Mononuclear cell (primary cell): ENCODE measurements around the gene AUTS2. TPM values are rescaled to one million over a fixed set of nuclear protein-coding genes. Genes with fewer than 3 reads are reported as not detected.

ENCODE experiments used
- H3K27me3 ChIP-seq: 2 replicates; pipeline ENCODE4 v1.6.0; 2011; ENCODE audit warnings: low read length, control low read depth; ENCODE audit not compliant: insufficient read depth
- H3K4me1 ChIP-seq: 2 replicates; pipeline ENCODE4 v1.5.1; 2011; ENCODE audit warnings: mild to moderate bottlenecking, low read length, control low read depth; ENCODE audit not compliant: insufficient read depth
- H3K4me3 ChIP-seq: 2 replicates; pipeline ENCODE4 v1.5.1; 2011; ENCODE audit warnings: mild to moderate bottlenecking, low read length, moderate library complexity
- H3K9me3 ChIP-seq: 2 replicates; pipeline ENCODE4 v1.5.1; 2011; ENCODE audit warnings: low read depth, mild to moderate bottlenecking, control low read depth, low read length
- total RNA-seq: library from RNA; depleted of rRNA; stranded (reverse); fragments of >200 nt; gene quantifications from one replicate; pipeline ENCODE4 v1.2.3, GENCODE V29; 2012

AUTS2 gene
- total RNA-seq, 1 donor, result 16.5 TPM

- H3K27me3 ChIP-seq, result no peaks in the 10 kb centered on the region
- no peak overlapping the region for H3K4me3 ChIP-seq
- no peaks in the 10 kb centered on the region for H3K9me3 ChIP-seq
- peaks cover 6% of the 10 kb centered on the region for H3K4me1 ChIP-seq
Measured at GRCh38 chr7:69673074-69673473, 74.8 kb downstream of the AUTS2 start.

GRCh38 chr7:69674701-69675182 is 76.5 kb downstream of the AUTS2 start:
- no peaks in the 10 kb centered on the region for H3K27me3 ChIP-seq
- peaks cover 6% of the 10 kb centered on the region for H3K4me1 ChIP-seq
- no peak overlapping the region for H3K4me3 ChIP-seq
- no peaks in the 10 kb centered on the region for H3K9me3 ChIP-seq

GRCh38 chr7:69676247-69676646 is 78.0 kb downstream of the AUTS2 start:
- no peaks in the 10 kb centered on the region for H3K4me1 ChIP-seq

GRCh38 chr7:69677054-69677852 is 79.0 kb downstream of the AUTS2 start:
- Histone ChIP-seq H3K4me1 (no peaks in the 10 kb centered on the region), H3K4me3 (no peak overlapping the region), H3K27me3 (no peaks in the 10 kb centered on the region), H3K9me3 (no peaks in the 10 kb centered on the region)

More at GRCh38 chr7:69676247-69676646, 78.0 kb downstream of the AUTS2 start:
- Histone ChIP-seq H3K27me3 (no peaks in the 10 kb centered on the region), H3K4me3 (no peak overlapping the region), H3K9me3 (no peaks in the 10 kb centered on the region)

GRCh38 chr7:69677881-69678493 is 79.7 kb downstream of the AUTS2 start:
- no peak overlapping the region for H3K4me3 ChIP-seq
- H3K9me3 ChIP-seq, result no peaks in the 10 kb centered on the region
- H3K4me1 ChIP-seq, result no peaks in the 10 kb centered on the region
- no peaks in the 10 kb centered on the region for H3K27me3 ChIP-seq

GRCh38 chr7:69678494-69679187 is 80.4 kb downstream of the AUTS2 start:
- Histone ChIP-seq H3K4me1 (no peaks in the 10 kb centered on the region), H3K4me3 (no peak overlapping the region), H3K9me3 (no peaks in the 10 kb centered on the region), H3K27me3 (no peaks in the 10 kb centered on the region)

GRCh38 chr7:69681181-69681580 is 82.9 kb downstream of the AUTS2 start:
- no peak overlapping the region for H3K4me3 ChIP-seq
- no peaks in the 10 kb centered on the region for H3K4me1 ChIP-seq
- no peaks in the 10 kb centered on the region for H3K27me3 ChIP-seq
- no peaks in the 10 kb centered on the region for H3K9me3 ChIP-seq

- H3K4me3 ChIP-seq, result no peak overlapping the region
- H3K9me3 ChIP-seq, result no peaks in the 10 kb centered on the region
- no peaks in the 10 kb centered on the region for H3K27me3 ChIP-seq
Measured at GRCh38 chr7:69682518-69682917, 84.2 kb downstream of the AUTS2 start.

GRCh38 chr7:69683002-69683401 is 84.7 kb downstream of the AUTS2 start:
- Histone ChIP-seq H3K27me3 (no peaks in the 10 kb centered on the region), H3K9me3 (no peaks in the 10 kb centered on the region), H3K4me1 (no peaks in the 10 kb centered on the region), H3K4me3 (no peak overlapping the region)

More at GRCh38 chr7:69682518-69682917, 84.2 kb downstream of the AUTS2 start:
- no peaks in the 10 kb centered on the region for H3K4me1 ChIP-seq

GRCh38 chr7:69684369-69685292 is 86.4 kb downstream of the AUTS2 start:
- Histone ChIP-seq H3K27me3 (no peaks in the 10 kb centered on the region), H3K4me1 (no peaks in the 10 kb centered on the region), H3K4me3 (no peak overlapping the region), H3K9me3 (no peaks in the 10 kb centered on the region)

GRCh38 chr7:69685293-69685631 is 87.0 kb downstream of the AUTS2 start:
- Histone ChIP-seq H3K9me3 (no peaks in the 10 kb centered on the region), H3K4me3 (no peak overlapping the region), H3K4me1 (no peaks in the 10 kb centered on the region), H3K27me3 (no peaks in the 10 kb centered on the region)

- Histone ChIP-seq H3K4me1 (no peaks in the 10 kb centered on the region), H3K27me3 (no peaks in the 10 kb centered on the region), H3K4me3 (no peak overlapping the region)
Measured at GRCh38 chr7:69686366-69686765, 88.1 kb downstream of the AUTS2 start.

GRCh38 chr7:69687739-69688433 is 89.6 kb downstream of the AUTS2 start:
- Histone ChIP-seq H3K9me3 (no peaks in the 10 kb centered on the region), H3K4me3 (no peak overlapping the region), H3K4me1 (no peaks in the 10 kb centered on the region), H3K27me3 (no peaks in the 10 kb centered on the region)

More at GRCh38 chr7:69686366-69686765, 88.1 kb downstream of the AUTS2 start:
- no peaks in the 10 kb centered on the region for H3K9me3 ChIP-seq

GRCh38 chr7:69690329-69690728 is 92.1 kb downstream of the AUTS2 start:
- H3K4me3 ChIP-seq, result no peak overlapping the region
- H3K9me3 ChIP-seq, result no peaks in the 10 kb centered on the region

More at GRCh38 chr7:69690329-69690728, 92.1 kb downstream of the AUTS2 start:
- Histone ChIP-seq H3K4me1 (no peaks in the 10 kb centered on the region), H3K27me3 (no peaks in the 10 kb centered on the region)
